HG02763 (cell line): ENCODE data around the gene C1orf232.

ENCODE experiments used
- ATAC-seq: cut with Tn5 transposase; IDR thresholded peaks from one replicate; pipeline ENCODE4 v1.9.1; 2021; ENCODE audit warnings: mild to moderate bottlenecking, moderate library complexity; ENCODE audit not compliant: unreplicated experiment

Gene C1orf232

DNA sequence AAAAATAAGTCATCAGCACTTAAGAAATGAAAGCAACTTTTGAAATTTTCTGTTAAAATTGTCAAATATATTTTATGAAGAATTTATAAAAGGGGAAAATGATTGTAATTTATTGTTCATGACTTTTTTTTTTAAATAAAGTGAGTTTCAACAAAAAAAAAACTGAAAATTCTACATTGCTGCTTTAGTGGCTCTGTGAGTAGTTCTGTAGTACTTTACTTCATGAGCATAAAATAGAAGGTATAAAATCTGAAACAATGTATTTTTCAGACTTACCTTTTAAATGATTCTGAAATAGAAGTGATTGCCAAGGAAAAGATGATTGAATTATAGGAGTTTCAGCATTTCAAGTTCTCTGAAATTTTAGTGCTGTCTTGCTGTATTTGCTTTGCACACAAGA is 43.4 kb downstream of the C1orf232 start:
- no peak for ATAC-seq

DNA sequence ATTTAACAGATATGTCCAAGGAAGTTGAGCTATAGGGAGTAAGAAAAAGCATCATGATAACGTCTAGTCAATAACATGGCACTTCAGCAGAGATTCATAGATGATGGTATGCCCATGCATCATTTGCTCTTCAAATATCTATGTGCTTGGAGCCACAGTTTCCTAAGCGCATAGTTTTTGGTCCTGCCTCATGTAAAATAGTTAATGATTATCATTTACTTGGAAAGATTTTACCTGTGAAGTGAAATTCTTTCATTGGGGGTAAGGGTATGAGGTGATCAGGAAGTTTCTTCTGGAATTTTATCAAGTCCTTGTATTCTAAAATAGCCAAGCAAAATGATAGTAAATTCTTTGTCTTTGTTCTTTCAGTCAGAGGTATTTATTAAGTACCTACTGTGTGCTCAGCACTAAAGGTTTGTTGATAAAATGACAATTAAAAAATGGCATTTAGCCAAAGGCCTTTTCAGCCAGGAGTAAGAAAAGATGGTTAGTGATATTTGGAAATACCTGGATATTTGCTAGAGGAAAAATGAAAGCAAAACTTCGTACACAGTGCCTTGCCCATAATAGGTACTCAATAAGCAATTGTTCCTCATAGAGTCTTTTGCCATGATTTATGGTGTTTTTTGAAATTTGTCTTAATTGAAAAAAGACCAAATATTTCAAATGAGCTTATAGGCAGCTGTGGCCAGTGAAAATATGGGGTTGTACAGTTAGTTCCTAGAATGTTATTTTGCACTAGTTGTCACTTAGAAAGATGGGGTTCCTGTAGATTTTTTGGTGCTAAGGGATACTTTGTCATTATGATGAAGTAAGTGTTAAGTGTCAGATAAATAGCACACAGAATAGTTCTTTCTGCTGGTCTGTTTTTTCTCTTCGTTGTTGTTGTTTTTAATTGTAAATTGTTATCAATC is 44.1 kb downstream of the C1orf232 start:
- no peak for ATAC-seq

DNA sequence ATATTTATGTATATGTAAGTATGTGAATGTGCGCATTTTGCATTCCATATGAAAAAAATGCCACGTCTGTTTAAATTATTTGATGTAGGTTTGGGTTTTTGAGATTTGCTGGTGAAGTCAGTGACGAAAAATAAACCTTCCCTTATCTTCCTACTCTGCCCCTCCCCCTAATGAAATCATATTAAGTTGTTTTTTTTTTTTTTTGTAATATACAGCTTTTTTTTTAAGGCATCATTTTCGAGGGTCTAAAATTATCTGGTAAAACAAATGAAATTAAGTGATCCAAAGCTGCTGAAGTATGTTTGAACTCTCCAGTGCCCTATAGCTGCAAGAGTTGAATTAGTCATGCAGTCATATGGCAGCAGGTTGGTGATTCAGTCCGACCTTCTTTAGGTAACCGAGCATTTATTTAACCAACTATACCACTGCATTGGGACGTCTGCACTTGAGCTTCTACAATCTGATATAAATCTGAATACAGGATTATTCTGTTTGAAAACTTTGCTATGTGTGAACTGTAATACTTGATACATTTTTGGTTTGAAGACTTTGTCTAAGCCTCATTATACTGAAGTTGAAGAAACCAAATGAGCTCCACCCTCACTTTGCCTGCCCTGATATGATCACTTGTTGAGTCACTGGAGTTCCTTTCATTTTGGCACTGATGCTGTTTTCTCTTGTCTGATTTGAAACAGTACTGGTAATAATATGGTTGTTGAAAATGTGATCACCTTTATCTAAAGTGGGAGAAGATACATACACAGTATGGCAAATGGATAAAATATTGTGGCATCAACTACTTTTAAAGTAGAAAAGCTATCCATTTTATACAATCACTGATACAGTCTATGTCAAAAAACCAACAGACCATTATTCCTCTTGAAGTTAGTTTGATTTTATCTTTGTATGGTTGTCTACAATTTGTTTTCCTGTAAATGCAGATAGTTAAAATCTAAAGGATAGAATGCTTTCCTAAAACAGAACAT is 45.5 kb downstream of the C1orf232 start:
- ATAC-seq = no peak

DNA sequence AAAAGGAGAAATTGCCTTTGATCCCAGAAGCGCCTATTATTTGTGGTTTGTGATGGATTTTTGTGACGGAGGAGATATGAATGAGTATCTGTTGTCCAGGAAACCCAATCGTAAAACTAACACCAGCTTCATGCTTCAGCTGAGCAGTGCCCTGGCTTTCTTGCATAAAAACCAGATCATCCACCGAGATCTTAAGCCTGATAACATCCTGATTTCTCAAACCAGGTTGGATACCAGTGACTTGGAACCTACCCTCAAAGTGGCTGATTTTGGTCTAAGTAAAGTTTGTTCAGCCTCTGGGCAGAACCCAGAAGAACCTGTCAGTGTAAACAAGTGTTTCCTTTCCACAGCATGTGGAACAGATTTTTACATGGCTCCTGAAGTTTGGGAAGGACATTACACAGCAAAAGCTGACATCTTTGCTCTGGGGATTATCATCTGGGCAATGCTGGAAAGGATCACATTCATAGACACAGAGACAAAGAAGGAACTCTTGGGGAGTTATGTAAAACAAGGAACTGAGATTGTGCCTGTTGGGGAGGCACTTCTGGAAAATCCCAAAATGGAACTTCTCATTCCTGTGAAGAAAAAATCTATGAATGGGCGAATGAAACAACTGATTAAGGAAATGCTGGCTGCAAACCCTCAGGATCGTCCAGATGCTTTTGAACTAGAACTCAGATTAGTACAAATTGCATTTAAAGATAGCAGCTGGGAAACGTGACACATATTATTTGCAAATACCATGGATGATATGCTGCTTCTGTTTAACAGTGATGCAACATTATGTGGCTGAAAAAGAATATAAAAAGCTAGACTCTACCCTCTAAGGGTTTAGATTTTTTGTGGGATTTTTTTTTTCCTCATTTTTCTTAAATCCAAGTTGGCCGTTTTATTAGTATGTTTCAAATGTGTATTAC is 46.6 kb downstream of the C1orf232 start:
- ATAC-seq = no peak

DNA sequence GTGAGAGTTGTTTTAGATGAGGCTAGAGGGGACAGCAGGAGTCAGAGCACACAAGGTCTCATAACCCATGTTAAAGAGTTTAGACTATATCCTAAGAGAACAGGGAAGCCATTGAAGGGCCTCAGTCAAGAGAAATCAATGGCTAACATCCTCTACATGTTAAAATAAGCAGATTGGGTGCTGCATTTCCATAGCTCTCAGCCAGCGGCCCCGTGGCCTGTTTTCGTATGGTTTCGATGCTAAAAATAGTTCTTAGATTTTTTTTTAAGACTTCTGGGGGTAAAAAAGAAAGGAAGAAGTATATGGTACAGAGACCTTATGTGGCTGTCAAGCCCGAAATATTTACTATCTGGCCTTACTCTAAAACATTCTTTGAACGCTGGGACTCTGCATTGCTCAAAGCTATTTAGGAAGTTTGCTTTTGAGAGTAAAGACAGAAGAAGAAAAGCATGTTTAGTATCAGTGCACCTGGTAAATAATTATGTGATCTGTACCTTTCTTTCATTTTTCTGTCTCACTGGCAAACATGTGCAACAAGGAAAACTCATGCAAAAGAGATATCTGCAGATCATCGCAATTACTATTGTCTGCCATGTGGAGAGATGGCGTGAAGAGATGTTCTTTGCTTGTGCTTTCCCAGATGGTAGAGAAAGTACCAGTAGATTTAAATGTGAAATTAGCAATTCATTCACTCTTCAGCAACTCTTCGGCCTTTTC is 48.7 kb downstream of the C1orf232 start:
- ATAC-seq = no peak

DNA sequence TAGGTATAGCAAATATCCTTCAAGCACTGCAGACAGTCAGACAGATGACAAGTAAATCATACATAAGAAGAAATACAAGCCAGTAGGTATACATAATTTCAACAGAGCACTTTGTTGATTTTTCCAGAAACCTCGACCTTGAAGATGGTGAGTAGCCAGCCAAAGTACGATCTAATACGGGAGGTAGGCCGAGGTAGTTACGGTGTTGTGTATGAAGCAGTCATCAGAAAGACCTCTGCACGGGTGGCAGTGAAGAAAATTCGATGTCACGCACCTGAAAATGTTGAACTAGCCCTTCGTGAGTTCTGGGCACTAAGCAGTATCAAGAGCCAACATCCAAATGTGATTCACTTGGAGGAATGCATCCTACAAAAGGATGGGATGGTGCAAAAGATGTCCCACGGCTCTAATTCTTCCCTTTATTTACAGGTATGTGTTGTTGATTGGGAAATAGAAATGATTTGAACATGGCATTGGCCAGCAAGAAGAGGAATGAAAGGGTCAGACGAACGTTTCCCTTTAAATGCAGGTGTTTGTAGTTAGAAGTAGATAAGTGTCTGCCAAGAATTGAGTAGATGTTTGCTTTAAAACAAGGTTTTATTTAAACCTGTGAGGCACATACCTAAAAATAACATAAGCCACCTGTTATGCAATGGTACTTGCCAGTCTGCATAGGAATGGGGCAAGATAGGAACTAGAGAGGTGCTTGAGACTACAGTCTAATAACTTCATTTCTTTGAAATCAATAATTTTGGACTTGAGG is 54.4 kb downstream of the C1orf232 start:
- no peak for ATAC-seq
